Measurements from ENCODE around the gene TWIST2.

Gene TWIST2

GRCh38 chr2:238838786-238839327, 9.0 kb upstream of the TWIST2 start:
- no peak for DNase-seq

- DNase-seq, result no peak
Measured at GRCh38 chr2:238839428-238839827, 8.5 kb upstream of the TWIST2 start.

- no peak for DNase-seq
Measured at GRCh38 chr2:238841542-238842164, 6.2 kb upstream of the TWIST2 start.

- no peak for DNase-seq
Measured at GRCh38 chr2:238843476-238843875, 4.4 kb upstream of the TWIST2 start.

GRCh38 chr2:238845583-238846377, 2.1 kb upstream of the TWIST2 start:
- DNase-seq, result no peak

GRCh38 chr2:238846378-238846627, 1.6 kb upstream of the TWIST2 start:
- DNase-seq, result no peak

GRCh38 chr2:238846628-238847418, 1.1 kb upstream of the TWIST2 start:
- DNase-seq, result no peak

GRCh38 chr2:238847419-238847801, 475 bp upstream of the TWIST2 start:
- DNase-seq, result no peak

- DNase-seq, result no peak
Measured at GRCh38 chr2:238848691-238848975, 748 bp downstream of the TWIST2 start.

GRCh38 chr2:238848976-238849853, 1.3 kb downstream of the TWIST2 start:
- DNase-seq, result no peak

- no peak for DNase-seq
Measured at GRCh38 chr2:238850091-238850490, 2.2 kb downstream of the TWIST2 start.

- DNase-seq, result no peak
Measured at GRCh38 chr2:238851026-238851425, 3.1 kb downstream of the TWIST2 start.

- DNase-seq, result no peak
Measured at GRCh38 chr2:238851761-238852160, 3.9 kb downstream of the TWIST2 start.

GRCh38 chr2:238852206-238852869, 4.5 kb downstream of the TWIST2 start:
- no peak for DNase-seq

GRCh38 chr2:238853218-238853617, 5.3 kb downstream of the TWIST2 start:
- no peak for DNase-seq

GRCh38 chr2:238853721-238854120, 5.8 kb downstream of the TWIST2 start:
- no peak for DNase-seq

- no peak for DNase-seq
Measured at GRCh38 chr2:238854246-238854645, 6.4 kb downstream of the TWIST2 start.

GRCh38 chr2:238854699-238855229, 6.9 kb downstream of the TWIST2 start:
- DNase-seq, result no peak

GRCh38 chr2:238855299-238855698, 7.4 kb downstream of the TWIST2 start:
- no peak for DNase-seq

GRCh38 chr2:238855891-238856580, 8.2 kb downstream of the TWIST2 start:
- DNase-seq, result no peak
